Stimulated activated CD8-positive, alpha-beta memory T cell treated with anti-CD3 and anti-CD28 coated beads, Interleukin-4, amount 100 ng/mL, for 24 hours (primary cell): ENCODE results near the gene BNIP3.

ENCODE experiments used
- DNase-seq: peaks from one replicate; pipeline ENCODE4 v3.0.0-alpha.2; 2020; ENCODE audit warnings: low read depth

The BNIP3 gene, protein sequence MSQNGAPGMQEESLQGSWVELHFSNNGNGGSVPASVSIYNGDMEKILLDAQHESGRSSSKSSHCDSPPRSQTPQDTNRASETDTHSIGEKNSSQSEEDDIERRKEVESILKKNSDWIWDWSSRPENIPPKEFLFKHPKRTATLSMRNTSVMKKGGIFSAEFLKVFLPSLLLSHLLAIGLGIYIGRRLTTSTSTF

GRCh38 chr10:131981429-131982184, at the start of gene BNIP3:
TSS of gene BNIP3 (minus strand) at chr10:131981923. CDS start at chr10:131981806, 117 bp downstream.
- peak; percentile 95 for DNase-seq

DNA sequence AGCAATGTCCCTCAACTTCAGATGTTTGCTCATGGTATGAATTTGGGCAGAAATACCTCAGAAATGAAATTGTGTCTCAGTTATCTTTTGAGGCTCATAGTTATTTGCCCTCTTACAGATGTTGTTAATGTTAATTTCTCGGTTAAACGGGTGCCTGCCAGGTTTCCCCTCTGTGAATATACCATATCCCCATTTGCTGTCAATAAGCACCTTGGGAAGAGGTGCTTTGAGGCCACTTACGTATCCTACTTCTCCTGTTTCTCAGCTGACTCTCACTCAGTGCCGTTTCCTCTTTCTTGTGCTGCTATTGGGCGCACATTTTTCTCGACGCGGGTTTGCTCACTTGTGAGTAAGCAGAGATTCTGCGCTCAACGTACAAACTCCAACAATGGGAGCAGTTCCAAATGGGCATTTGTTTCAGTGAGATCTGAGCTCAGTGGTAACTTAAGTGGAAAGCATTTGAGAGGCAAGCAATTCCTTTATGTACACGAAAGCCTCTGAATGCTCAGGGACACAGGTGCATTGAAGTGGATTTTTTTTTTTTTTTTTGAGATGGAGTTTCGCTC, 49.3 kb upstream of the BNIP3 start:
- DNase-seq = no peak

DNA sequence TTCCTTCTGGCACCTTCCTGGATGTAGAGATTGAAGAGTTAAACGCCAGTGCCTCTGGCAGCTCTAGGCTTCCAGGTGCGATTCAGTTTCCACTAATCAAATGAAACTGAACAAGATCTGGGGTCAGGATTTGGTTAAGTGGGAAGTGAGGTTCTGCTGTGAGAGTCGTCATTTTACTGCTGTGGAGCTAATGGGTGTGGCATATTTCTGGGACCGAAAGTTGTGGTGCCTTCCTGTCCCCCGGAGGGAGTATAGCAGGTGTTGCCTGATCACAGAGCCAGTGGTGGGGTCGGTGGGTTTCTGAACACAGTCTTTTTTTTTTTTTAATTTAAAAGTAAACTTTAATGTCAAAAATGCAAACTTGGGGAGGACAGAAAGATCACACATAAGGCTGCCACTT, 47.0 kb upstream of the BNIP3 start:
- no peak for DNase-seq

DNA sequence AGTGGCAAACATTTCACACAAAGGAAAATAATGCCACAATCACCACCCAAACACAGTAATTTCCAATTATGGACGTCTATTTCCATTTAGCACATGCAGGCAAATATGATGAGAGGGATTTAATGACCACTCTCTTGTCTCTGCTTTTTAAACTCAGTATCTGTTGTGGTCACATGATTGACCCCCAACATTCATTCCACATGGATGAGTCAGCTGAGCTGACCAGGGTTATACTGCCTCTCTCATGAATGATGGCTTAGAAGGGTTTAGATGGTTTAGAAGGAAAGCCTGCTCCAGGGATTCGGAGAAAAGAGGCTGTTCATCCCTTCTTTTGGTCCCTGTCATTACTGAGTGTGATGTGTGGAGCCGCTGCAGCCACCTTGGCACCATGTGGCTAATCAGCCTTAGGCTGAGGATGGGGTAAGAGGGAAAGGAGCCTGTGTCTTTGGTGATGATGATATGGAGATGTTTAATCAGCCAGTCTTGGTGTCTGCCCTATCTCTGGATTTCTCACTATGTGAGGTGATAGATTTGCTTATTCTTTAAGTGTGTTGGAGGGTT, 45.8 kb upstream of the BNIP3 start:
- DNase-seq = no peak

DNA sequence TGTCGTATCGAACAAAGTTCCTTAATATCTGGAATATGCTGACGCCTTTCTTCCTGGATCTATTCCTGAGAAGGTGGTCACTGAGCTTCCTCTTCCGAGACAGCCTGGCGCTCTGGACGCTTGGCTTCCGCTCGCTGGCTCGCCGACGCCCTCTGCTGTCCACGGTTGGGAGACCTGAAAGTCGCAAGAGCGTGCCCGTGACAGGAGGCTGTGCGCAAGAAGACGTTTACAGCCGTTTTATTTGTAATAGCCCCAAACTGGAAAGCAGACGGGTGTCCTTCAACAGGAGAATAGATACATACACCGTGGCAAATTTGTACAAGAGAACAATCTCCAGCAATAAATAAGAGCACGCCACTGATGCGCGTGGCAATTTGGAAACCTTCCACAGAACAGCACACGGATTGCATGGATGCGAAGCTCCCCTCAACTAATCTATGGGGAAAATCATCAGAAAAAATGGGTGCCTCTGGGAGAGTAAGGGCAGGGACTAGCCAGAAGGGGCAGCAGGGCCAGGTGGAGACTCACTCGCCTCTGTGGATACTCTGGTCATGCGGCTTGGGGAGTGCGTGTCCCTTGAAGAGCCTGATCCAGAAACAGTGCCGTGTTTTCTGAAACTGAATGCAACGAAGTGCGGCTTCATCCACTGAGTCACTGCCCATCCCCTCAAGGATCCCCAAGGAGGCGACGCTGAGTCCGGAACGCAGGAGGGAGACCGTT, 41.5 kb upstream of the BNIP3 start:
- DNase-seq = peak; percentile 66

- DNase-seq = no peak
Observed at GRCh38 chr10:132022241-132022640, 40.5 kb upstream of the BNIP3 start.

DNA sequence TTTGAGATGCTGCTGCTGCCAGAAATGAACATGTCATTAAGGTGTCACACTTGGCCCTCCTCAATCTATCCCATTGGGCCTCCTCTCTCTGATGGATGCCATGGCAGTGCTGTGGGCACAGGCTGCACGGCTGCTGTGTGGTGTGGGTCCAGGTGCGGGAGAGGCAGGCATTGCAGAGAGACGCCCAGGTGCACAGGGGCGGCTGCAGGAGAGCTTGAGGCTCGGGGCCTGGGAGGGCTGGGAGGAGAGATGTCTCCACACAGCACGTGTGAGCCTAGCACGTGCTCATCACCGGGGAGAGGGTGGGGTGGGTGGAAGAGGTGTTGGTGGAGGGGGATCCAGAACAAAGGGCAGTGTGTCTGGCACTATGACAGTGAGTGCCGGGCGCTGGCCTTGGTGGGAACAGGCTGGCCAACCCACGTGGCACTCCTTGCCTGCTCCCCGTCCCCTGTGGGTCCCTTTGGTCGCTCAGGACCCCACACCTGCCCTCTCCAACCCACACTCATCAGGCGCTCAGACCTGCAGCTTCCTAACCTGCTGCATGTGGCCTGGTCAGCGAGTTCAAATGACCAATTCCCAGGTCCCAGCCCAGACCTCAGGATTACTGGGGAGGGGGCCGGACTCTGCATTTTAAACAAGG, 39.9 kb upstream of the BNIP3 start:
- DNase-seq = no peak

DNA sequence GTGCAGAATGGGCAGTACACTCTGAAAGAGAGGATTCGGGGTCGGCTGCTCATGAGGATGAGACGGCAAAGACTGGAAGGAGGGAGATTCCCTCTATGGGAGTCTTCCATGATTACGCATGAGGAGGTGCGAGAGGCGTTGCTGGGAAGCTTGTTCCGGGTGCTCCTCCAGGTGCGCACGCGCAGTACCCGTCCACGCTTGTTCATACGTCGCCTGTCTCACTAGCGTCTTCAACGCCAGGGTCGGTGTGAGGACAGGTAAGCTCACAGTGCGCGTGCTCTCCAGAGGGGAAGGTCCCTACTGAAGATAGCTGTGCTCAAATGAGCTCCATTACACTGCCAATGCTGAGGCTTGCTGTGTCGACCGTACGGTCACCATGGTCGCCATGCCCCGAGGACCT, 39.3 kb upstream of the BNIP3 start:
- DNase-seq = no peak

- no peak for DNase-seq
Observed at GRCh38 chr10:132020456-132020855, 38.7 kb upstream of the BNIP3 start.

GRCh38 chr10:132019366-132019765, 37.6 kb upstream of the BNIP3 start:
- DNase-seq = no peak

DNA sequence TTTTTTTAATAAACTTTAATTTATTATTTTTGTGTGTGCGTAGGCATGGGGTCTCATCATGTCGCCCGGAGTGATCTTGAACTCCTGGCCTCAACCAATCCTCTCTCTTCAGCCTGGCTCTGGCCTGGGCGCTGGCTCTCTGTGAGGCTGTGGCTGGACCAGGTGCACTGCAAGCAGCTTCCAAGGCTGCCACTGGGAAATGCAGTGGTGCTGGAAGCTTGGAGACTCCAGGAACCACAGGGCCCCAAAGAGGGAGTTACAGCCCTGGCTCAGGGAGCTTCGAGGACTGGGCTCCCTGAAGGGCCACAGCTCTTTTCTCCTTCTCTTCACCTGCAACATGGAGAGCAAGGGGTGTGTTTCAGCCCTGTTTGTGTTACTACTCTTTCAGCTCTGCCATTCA, 36.7 kb upstream of the BNIP3 start:
- no peak for DNase-seq

DNA sequence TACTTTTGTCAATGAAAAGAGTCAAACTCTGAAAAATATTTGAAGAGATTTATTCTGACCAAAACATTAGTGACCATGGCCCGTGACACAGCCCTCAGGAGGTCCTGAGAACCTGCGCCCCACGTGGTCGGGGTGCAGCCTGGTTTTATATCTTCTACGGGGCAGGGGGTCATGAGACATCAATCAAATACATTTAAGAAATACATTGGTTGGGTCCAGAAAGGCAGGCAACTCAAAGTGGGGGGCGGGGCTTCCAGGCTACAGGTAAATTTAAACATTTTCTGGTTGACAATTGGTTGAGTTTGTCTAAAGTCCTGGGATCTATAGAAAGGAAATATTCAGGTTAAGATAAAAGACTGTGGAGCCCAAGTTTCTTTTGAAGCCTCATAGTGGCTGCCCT, 34.8 kb upstream of the BNIP3 start:
- no peak for DNase-seq

GRCh38 chr10:132011445-132011844, 29.7 kb upstream of the BNIP3 start:
- DNase-seq = no peak

DNA sequence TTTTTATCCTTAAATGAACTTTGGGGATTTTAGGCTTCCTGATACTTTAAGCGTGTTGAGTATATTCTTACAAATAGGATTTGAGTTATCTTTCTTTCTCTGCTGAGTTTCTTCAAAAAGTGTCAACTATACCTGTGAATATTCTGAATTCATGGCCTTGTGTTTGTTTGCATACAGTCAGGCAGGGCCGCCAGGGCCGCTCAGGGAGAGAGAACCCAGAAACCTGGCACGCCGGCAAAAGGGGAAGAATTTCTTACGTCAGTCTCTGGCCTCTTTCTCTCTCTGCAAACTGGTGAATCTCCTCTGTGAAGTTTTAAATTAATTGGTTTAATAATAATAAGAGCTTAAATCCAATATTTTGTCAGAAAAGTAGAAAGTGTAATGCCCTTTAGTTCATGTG, 29.3 kb upstream of the BNIP3 start:
- DNase-seq = no peak

DNA sequence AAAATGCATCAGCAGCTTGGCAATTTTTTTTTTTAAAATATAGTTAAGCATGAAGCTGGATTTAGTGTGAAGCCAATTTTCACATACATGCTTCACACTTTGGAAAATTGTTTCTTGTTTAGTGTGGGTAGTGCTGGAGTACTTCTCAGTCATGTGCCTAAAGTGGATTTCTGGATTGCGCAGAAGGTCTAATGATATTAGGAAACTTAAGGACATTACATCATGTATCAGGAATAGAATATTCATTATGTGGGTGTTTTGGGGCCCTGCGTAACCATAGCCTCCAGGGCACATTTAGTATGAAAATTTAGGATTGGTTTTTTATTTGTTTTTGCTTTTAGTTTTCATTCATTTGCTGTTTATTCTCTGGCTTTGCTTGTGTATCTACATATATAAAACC, 28.8 kb upstream of the BNIP3 start:
- DNase-seq = no peak

DNA sequence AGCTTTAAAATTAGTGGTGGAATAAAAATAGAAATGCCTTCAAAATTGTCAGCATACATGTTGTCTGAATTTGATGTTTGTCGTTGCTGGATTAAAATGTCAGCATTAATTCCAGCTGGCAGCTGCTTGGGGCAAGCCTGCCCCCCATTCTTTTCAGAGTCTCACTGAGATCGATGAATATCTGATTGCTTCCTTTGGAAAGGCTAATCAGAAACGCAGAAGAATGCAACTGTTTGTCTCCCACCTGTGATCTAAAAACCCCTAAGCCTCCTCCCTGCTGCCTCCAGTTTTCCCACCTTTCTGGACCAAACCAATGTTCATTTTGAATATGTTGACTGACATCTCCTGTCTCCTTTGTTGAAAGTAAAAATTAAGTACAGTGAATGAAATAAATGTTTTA, 27.9 kb upstream of the BNIP3 start:
- no peak for DNase-seq

DNA sequence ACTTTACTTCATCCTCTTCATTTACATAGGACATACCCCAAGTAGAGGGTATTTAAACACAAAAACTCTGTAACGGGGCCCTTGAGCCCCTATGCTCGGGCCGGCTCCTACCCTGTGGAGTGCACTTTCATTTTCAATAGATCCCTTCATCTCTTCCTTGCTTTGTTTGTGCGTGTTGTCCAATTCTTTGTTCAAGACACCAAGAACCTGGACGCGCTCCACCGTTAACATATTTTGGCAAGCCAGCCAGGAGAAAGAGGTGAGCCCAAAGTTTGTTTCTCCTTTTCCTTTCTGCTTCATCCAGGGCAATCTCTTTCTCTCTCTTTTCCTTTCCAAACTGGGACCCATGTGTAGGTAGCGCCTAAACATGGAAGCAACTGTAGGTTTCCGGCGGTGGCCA, 26.0 kb upstream of the BNIP3 start:
- DNase-seq = no peak

DNA sequence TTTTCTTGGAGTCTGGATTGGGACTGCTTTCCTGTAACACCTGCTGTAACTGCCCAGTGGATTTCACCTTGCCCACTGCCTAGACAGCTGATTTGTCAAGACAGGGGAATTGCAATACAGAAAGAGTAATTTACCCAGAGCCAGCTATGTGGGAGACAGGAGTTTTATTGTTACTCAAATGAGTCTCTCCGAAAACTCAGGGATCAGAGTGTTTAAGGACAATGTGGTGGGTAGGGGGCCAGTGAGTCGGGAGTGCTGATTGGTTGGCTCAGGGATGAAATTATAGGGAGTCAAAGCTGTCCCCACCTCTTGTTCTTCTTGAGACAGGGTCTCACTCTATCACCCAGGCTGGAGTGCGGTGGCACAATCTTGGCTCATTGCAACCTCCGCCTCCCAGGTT, 25.2 kb upstream of the BNIP3 start:
- DNase-seq = no peak

DNA sequence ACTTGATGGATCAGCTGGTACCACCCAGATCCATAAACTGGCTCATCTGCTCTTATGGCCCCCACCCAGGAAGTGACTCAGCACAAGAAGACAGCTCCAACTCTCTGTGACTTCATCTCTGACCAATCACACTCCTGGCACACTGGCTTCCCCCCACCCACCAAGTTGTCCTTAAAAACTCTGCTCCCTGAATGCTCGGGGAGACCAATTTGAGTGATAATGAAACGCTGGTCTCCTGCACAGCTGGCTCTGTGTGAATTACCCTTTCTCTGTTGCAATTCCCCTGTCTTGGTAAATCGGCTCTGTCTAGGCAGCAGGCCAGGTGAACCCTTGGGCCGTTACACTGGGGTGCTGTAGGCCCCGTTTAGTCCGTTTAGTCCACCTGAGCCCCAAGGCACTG, 23.4 kb upstream of the BNIP3 start:
- DNase-seq = no peak

GRCh38 chr10:132004052-132004451, 22.3 kb upstream of the BNIP3 start:
- no peak for DNase-seq

DNA sequence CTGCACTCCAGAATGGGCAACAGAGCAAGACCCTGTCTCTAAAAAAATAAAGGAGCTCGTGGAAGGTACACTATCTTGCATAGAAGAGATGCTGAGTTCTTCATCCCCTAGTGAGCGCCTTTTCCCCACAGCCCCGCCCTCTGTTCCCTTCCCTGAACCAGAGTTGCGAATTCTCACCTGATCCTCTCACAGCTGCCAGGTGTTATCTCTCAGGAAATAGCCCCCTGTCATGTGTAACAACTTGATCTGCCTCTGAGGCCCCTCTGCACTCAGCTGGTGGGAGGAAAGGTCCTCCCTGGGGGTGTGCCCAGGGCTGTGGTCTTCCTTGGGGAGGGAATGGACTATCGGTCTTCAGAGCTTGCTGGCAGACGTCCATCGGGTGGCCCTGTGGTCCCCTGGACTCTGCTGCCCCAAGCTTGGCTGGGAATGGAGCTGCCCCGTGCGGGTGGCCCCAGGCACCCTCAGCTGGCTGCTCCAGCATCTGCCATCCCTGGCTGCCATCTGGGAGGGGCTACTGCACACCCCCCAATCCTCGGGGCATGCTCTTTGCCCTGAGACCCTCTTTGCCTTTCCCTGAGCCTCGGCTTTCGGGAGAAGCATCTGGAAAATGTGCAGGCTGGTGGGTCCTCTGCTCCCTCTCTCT, 21.7 kb upstream of the BNIP3 start:
- no peak for DNase-seq

- DNase-seq = no peak
Observed at GRCh38 chr10:132002004-132002403, 20.3 kb upstream of the BNIP3 start.
